CD1c-positive myeloid dendritic cell (primary cell): ENCODE measurements around the gene TRIM39.
"Not testable (repeated sequence)": the region's sequence is repeated elsewhere in the genome, so short reads cannot be mapped to it uniquely, and the experiment has no call there.

Experiments used
- DNase-seq: peaks from one replicate; pipeline ENCODE4 v3.0.0-alpha.2; 2016; ENCODE audit errors: extremely low spot score

The TRIM39 gene

DNA sequence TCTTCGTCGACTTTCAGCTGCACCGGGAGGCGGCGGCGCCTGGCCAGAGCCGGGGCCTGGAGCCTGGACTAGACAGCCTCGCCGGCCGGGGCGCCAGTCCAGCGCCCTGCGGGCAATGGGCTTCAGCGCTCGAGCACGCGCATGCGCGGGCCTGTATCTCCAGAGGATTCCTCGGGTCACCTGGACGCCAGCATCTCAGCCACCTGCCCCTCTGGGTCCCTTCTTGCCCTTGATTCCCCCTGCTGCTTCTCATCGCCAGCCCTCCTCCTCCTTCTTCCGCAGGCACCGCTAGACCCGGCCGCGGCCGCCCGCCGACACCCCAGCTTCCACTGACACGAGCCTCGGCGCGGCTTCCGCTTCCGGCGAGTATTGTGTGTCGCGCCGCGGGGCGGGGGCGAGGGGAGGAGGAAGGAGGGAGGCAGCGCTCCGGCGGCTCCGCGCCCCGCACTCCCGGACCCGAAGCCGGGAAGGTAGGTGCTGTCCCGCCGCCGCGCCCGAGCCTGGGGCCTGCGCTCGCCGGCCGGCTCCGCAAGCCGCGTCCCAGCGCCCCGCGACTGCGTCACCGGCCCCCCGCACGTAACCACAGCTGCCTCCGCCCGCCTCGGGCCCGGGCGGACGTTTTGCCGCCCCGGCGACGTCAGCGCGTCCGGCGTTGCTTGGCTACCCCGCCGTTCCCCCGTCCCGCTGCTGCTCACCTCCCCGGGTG is at the start of gene TRIM39:
Gene TRIM39 (plus strand): TSS at position 402 of the 706 bp plus-strand sequence. CDS start 2,391 bp downstream, outside the sequence.
- peak; percentile 95 for DNase-seq

DNA sequence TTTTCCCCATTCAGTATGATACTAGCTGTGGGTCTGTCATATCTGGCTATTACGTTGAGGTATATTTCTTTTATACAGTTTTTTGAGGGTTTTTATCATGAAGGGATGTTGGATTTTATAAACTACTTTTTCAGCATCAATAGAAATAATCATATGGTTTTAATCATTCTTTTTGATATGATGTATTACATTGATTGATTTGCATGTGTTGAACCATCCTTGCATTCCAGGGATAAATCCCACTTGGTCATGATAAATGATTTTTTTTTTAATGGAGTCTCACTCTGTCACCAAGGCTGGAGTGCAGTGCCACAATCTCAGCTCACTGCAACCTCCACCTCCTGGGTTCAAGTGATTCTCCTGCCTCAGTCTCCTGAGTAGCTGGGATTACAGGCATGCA is 45.7 kb upstream of the TRIM39 start:
- not testable (repeated sequence) for DNase-seq

GRCh38 chr6:30282522-30282921 is 44.2 kb upstream of the TRIM39 start:
- no peak for DNase-seq

- no peak for DNase-seq
Measured at GRCh38 chr6:30283761-30284160, 43.0 kb upstream of the TRIM39 start.

GRCh38 chr6:30287139-30287538 is 39.6 kb upstream of the TRIM39 start:
- DNase-seq, result no peak

- DNase-seq, result no peak
Measured at GRCh38 chr6:30295837-30296236, 30.9 kb upstream of the TRIM39 start.

DNA sequence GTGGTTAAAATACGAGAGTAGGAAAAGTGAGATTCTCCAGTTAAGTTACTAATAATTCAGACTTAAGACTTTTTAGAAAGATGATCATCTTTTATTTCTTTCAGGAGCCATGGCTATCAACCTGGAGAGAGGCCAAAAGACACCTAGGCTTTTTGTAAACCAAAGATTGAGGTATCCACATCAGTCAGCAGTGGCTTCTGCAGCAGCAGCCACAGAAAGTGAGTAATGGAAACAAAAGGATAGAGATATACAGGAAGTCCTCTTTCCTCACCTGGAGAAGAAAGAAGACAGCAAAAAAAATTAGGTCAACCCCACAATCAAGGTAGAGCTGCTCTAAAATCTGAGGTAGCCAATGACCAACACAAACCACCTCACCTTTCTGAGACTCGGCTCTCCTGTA is 22.7 kb upstream of the TRIM39 start:
- DNase-seq, result no peak

DNA sequence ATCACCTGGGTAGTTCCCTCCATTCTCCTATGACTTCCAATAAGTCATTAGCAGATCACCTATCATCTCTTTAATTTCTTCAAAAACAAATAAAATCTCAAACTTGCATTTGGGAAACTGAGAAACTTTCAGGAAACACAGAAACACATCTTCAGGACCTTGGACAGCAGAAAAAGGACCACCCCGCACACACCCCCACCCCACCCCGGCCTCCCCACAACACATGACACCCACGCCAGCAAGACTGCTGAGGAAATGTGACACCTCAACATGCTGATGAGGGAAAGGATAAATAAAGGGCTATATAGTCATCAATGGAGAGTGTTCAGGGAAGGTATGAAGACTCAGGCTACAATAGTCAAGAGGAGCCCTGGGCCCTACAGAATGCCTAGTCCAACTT is 15.6 kb upstream of the TRIM39 start:
- DNase-seq, result no peak

GRCh38 chr6:30311671-30312070 is 15.1 kb upstream of the TRIM39 start:
- peak; percentile 5 for DNase-seq

DNA sequence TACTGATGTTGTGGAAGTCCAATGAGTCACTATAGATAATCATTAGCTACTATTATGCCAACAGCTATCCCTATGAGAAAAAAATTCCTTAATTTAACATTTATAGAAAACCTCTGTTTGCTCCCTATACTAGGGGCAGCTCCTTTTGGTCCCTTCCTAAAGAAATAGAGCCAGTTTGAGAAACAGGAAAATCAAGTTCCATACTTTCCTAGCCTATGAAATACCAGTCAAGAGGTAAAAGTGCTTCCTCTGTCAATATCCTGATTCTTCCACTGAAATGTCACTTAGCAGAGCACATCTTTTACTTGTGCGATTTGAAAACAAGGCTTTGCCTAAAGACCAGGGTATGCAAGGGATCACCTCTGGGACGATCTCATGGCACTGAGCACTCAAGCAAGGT is 14.5 kb upstream of the TRIM39 start:
- no peak for DNase-seq

DNA sequence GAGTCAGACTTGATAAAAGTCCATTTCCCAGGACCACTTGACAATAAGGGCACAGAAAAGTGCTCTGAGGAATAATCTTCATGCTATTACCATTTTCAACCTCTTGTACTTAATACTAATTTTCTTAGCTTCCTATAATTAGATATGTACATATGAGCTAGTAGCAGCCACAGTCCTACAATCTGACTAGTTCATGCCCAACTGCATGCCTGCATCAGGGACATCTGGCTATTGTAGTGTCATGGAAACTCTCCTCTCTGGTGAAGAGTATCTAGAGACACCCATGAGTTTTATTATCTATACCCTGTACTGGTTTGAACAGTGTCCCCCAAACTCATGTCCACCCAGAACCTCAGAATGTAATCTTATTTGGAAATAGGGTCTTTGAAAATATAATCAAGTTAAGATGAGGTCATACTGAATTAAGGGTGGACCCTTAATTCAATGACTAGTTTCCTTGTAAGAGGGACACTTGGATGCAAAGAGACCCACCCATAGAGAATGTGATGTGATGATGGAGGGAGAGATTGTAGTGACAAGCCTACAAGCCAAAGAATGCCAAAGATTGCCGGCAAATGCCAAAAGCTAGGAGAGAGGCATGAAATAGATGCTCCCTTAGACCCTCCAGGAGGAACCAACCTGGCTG is 13.9 kb upstream of the TRIM39 start:
- DNase-seq, result no peak

DNA sequence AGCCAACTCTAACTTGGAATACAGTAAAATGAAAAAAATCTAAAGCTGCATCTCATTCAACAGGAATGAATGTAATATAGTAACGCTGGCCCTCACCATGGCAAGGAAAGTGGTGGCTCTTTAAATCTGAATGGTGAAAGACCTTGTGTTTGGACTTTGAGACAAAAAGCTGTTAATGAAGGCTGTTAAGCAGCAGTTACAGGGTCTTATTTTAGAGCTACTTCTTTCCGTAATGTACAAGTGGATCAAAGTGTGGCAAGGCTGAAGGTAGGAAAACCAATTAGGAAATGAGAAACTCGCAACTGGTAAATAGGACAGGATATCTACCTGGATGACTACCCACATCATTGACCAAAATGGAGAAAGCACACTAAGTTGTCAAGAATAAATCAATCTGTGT is 11.6 kb upstream of the TRIM39 start:
- no peak for DNase-seq

DNA sequence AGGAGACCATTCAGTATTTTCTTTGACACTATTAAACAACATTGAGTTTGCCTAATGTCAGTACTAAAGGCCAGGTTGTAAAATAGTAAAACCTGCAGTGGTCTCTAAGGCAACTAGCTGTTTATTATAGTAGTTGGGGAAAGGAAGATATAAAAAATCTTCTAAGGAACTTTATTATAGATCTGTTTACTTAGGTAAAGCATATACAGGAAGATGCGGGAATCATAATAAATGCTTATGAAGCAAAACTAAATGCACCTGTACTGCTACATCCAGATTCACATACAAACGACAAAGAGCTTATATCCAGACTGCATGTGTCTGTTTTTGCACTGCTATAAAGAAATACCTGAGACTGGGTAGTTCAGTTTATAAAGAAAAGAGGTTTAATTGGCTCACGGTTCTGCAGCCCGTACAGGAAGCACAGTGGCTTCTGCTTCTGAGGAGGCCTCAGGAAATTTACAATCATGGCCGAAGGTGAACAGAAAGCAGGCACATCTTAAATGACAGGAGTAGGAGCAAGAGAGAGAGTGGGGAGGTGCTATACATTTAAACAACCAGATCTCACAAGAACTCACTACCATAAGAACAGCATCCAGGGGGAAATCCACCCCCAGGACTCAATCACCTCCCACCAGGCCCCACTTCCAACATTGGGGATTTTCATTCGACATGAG is 8.7 kb upstream of the TRIM39 start:
- no peak for DNase-seq

GRCh38 chr6:30319146-30319835 is 7.4 kb upstream of the TRIM39 start:
- DNase-seq, result no peak

DNA sequence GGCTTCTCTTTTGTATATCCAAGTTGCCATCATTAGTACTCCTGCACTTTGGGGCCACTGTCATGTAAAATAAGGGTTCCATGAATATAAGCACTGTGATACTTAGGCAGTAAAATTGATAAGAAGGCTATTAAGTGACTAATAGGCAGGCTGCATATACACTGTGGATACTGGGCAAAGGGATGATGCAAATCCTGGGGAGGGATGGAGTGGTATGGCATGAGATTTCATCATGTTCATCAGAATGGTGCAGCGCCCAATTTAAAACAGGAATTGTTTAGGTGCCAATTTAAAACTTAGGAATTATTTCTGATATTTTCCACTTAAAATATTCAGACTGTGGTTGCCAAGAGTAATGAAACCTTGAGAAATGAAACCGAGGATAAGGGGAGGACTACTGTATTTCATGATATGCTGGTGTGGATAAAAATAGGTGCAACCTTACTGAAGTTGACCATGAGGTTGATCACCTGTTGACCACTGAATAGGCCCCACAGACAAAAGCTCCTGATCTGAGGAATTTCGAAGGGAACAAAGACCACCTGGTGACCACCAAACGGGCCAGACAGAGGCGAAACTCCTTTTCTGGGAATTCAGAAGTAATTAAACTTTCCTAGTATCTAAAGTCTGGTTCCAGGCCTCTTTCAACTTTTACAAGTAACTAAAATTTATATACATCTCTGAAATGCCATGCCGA is 4.9 kb upstream of the TRIM39 start:
- no peak for DNase-seq

- no peak for DNase-seq
Measured at GRCh38 chr6:30322527-30323501, 3.9 kb upstream of the TRIM39 start.

- DNase-seq, result no peak
Measured at GRCh38 chr6:30323806-30324205, 2.9 kb upstream of the TRIM39 start.

- peak; percentile 55 for DNase-seq
Measured at GRCh38 chr6:30325150-30325872, 1.4 kb upstream of the TRIM39 start.

- DNase-seq, result peak; percentile 87
Measured at GRCh38 chr6:30325873-30326525, 728 bp upstream of the TRIM39 start.
